ENCODE results near the gene FOXM1.
"Not testable (repeated sequence)": the region's sequence is repeated elsewhere in the genome, so short reads cannot be mapped to it uniquely, and the experiment has no call there.

Gene FOXM1

DNA sequence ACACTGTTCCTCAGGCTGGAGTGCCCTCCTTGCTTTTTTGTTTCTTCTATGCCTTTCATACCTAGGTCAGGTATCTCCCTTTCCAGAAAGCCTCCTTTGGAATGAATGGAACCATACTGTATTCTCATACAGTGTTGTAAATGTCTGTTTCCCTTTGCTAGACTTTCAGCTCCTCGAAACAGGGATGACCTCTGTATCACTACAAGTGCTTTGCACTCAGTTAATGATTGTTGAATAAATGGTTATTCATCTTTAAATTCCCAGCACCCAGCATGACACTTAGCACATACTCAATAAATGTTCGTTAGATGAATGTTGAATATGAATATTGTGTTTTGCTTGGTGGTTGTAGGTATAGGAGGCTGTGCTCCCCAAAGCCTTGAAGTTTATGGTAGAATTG is 7.8 kb upstream of the FOXM1 start:
- no peak for DNase-seq (ENCODE audit: low spot score)

DNA sequence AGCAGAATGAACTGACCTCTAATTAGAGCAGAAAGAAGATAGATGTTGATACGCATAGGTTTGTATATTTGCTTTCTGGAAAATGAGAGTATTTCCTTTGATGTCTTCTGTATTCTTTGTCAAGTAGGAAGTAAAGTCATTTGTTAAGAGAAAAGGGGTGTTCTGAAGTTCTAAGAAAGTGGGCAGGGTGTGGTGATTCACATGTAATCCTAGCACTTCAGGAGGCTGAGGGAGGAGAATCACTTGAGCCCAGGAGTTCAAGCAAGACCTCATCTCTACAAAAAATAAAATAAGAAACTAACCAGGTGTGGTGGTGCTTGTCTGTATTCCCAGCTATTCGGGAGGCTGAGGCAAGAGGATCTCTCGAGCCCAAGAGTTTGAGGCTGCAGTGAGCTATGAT is 2.9 kb upstream of the FOXM1 start:
- no peak for DNase-seq (ENCODE audit: low spot score)

DNA sequence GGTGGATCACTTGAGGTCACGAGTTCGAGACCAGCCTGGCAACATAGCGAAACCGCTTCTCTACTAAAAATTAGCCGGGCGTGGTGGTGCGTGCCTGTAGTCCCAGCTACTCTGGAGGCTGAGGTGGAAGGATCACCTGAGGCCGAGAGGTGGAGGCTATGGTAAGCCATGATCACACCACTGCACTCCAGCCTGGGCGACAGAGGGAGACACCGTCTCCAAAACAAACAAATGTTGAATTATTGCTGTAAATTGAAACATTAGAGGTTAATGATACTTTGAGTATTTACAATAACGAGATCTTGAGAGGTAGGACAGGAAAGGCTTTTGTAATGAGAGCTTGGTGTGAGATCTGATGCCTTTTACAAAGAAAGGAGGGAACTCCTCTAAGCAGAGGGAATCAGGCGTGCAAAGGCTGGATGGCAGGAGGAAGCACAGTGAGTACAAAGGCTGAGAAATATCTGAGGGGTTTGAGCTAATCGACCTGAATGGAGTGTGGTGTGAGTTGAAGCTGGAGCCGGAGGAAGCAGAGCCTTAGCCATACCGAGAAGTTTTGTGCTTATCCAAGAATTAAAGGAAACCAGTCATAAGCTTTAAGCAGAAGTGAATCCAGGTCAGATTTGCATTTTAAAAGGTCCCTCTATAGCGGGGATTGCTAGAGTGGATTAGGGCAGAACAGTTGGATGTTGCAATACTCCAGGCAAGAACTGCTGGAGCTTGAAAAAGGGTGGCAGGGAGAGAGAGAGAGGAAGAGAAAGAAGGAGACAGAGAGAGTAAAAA is 1.2 kb upstream of the FOXM1 start:
- peak; percentile 65 for DNase-seq (ENCODE audit: low spot score)

DNA sequence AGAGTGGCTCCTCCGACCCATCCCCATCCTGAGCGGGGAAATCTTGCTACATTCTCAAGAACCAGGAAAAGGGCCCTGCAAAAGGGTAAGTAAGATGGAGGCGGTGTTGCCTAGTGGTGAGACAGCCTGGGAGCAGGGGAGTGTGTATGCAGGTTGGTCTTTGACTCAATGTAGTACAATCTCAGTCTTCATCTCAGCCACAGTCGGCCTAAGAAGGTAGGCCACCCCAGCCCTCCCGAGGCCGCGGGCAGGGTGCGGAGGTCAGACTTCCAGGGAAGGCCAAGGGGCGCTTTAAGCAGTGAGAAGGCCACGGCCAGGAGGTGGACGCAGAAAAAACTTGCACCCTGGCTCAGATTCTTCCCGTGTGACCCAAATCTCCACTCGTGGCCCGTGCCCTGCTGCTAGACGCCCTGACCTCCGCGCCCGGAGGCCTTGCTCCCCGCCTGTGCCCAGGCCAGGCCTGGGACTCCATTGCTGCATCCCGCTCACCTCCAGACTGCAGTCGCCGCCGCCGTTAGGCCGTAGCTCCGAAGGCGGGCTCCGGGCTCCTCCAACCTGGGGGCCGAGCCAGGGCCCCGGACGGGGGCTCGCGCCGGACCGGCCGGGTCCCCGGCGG is 435 bp downstream of the FOXM1 start:
- peak; percentile 39 for DNase-seq (ENCODE audit: low spot score)

DNA sequence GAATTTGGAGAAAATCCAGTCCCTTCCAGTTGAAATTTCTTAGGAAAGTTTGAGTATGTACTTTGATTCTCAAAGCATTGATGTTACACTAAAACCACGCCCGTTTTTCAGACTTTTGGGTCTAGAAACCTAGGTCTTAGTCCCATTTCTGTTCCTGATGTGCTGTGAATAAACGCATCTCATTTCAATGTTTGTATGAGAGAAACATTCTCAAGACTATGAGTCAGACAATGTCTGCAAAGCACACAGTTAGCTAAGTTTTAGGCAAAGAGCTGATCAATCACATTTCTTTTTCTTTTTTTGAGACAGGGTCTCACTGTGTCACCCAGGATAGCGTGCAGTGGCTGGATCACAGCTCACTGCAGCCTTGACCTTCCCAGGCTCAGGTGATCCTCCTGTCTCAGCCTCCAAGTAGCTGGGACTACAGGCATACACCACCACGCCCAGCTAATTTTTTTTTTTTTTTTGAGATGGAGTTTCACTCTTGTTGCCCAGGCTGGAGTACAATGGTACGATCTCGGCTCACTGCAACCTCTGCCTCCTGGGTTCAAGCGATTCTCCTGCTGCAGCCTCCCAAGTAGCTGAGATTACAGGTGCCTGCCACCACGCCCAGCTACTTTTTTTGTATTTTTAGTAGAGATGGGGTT is 7.9 kb downstream of the FOXM1 start:
- not testable (repeated sequence) for DNase-seq (ENCODE audit: low spot score)

DNA sequence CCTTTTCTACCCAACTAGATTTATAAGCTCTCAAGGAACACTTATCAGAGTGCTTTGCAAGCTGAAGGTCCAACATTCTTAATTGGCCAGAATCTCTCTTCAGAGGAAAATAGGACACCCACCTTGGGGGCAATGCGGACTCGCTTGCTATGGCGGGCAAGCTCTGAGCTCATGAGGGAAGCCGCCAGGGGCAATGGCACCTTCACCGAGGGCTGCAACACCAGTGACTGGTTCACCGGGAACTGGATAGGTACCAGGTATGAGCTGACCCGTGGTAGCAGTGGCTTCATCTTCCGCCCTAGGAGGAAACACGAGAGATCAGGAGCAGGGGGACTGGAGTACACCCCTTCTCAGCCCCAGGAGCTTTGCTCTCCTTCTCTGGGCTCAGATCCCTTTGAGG is 12.8 kb downstream of the FOXM1 start:
- no peak for DNase-seq (ENCODE audit: low spot score)

DNA sequence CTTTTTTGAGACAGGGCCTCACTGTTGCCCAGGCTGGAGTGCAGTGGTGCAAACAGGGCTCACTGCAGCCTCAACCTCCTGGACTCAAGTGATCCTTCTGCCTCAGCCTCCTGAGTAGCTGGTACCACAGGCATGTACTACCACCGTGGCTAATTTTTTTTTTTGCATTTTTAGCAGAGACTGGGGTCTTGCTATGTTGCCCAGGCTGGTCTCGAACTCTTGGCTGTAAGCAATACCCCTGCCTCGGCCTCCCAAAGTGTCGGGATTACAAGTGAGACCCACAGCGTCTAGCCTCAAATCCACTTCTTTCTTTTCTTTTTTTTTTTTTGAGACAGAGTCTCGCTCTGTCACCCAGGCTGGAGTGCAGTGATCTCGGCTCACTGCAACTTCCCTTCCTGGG is 13.6 kb downstream of the FOXM1 start:
- DNase-seq (ENCODE audit: low spot score): not testable (repeated sequence)

DNA sequence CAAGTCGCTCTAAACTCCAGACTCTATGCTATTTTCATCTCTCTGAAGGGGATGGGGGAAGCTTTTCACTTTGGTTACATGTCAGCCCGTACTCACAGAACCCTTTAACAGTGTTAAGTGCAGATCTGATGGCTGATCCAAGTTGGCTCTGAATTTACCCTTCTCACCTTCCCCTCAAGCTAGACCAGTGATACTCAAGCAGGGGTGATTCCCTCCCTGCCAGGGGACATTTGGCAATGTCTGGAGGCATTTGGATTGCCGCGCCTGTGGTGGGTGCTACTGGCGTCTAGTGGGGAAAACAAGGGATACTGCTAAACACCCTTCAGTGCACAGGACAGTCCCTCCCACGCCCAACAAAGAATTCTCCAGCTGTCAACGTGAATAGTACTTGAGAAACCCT is 14.1 kb downstream of the FOXM1 start:
- no peak for DNase-seq (ENCODE audit: low spot score)

DNA sequence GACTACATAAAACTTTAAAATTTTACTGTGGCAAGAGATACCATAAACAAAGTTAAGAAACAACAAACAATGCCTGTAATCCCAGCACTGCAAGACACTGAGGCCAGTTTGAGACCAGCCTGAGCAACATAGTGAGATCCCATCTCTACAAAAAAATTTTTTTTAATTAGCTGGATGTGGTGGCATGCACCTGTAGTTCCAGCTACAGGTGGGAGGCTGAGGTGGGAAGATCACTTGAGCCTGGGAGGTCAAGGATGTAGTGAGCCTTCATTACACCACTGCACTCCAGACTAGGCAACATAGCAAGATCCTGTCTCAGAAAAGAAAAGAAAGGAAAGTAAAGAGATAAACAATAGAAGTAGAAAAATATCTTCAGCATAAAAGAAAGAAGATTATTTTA is 16.8 kb downstream of the FOXM1 start:
- DNase-seq (ENCODE audit: low spot score): no peak

DNA sequence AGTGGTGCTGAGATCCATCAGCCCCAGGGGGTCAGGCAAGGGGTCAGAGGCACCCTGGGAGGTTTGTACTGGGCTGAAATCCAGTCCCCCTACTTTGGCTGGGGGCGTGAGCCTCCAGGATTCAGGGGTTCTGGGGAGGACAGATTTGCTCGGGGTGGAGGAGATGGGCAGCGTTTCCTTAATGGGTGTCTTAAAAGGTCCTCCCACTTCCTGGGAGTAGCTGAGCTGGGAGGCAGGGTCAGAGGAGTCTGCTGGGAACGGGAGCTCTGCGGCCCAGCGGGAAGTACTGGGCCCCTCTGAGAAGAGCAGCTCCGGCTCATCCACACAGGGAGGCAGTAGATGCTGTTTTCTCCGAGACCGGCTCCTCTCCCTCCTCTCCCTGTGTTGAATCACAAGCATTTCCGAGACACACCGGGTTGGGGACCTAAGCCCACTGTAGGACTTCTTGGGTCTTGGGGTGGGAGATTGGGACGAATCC is 18.0 kb downstream of the FOXM1 start:
- no peak for DNase-seq (ENCODE audit: low spot score)

DNA sequence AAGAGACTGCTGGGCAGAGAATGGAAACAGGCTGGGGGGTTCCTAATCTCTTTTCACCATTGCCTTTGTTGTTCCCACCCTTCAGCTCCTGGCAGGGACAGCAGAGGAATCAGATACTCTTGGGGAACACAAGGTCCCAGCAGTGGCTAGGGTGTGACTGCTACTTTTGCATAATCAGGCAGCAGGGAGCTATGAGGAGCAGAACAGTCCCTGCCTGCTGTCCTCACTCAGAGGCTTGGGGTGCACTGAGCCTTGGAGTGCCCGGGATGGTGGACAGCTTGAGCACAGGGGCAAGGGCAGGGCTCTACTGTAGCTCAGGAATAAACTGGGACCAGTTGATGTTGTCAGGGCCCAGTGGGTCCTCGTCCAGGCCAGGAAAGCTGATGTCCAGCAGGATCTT is 18.6 kb downstream of the FOXM1 start:
- no peak for DNase-seq (ENCODE audit: low spot score)

DNA sequence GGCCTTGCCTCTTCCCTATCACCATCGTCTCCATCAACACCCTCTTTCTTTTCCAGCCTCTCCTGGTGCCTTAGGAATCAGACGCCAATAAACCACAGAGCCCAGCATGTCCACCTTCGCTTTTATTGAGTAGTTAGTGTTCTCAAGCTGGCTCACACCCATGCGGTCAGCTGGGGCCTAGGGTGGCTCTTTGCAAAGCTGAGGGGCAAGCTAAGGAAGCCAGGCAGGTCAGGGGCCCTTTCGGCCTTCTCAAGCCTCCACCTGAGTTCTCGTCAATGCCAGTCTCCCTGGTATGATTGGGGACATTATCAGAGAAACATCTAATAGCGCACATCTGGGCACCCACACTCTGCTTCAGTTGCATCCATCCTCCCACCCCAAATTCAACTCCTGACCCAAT is 19.4 kb downstream of the FOXM1 start:
- DNase-seq (ENCODE audit: low spot score): no peak

DNA sequence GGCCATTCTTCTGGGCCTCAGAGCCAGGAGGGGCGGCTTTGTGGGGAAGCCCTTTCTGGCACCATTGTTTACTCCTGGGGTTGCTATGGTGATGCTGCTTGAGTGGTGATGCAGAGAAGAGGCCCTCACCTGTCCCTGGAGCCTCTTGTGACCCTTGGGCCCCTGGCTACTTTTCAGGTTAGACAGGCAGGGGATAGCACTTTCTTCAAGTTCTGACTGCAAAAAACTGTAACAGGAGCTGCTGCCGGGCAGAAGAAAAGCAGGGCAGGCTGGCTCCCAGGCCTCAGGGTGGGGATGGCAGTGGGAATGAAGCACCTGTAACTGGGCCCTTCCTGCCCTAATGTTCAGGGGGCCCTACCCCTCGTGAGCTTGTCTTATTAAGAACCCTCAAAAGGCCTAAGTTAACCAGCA is 19.9 kb downstream of the FOXM1 start, which contains the start of gene TEX52:
Gene TEX52 (minus strand): TSS at position 19 of the 411 bp plus-strand sequence. CDS start 13 bp downstream, at position 6.
- DNase-seq (ENCODE audit: low spot score): no peak

DNA sequence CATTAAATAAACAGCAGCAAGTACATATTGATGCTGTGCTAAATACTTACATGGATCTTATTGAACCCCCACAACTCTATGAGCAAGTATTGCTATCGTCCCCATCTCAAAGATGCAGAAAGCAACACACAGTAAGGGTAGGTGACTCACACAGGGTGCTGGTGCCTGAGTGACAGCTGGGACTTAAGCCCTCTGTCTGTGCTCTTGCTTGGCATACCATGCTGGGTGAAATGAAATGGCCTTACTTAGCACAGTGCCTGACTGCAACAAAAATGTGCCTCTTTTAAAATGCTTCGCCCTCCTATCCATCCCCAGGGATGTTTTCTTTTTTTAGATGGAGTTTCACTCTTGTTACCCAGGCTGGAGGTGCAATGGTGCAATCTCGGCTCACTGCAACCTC is 20.9 kb downstream of the FOXM1 start:
- no peak for DNase-seq (ENCODE audit: low spot score)

DNA sequence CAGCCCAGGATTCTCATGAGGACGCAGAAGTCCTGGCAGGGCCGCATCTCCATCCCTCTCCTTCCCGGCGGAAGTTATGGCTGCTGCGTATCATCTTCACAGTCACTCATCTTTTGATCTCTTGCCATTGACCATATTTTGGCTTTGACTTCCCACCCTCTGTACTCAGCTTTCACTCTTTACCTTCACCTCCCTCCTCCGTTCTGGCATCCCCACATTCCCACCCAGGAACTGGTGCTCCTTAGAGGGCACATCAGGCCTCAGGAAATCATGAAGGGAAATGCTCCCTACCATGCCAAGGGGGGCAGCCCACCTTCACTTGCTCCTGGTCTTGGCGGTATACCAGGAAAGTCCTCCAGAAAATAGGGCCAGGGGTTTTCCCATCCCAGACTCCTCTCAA is 21.4 kb downstream of the FOXM1 start:
- DNase-seq (ENCODE audit: low spot score): no peak

DNA sequence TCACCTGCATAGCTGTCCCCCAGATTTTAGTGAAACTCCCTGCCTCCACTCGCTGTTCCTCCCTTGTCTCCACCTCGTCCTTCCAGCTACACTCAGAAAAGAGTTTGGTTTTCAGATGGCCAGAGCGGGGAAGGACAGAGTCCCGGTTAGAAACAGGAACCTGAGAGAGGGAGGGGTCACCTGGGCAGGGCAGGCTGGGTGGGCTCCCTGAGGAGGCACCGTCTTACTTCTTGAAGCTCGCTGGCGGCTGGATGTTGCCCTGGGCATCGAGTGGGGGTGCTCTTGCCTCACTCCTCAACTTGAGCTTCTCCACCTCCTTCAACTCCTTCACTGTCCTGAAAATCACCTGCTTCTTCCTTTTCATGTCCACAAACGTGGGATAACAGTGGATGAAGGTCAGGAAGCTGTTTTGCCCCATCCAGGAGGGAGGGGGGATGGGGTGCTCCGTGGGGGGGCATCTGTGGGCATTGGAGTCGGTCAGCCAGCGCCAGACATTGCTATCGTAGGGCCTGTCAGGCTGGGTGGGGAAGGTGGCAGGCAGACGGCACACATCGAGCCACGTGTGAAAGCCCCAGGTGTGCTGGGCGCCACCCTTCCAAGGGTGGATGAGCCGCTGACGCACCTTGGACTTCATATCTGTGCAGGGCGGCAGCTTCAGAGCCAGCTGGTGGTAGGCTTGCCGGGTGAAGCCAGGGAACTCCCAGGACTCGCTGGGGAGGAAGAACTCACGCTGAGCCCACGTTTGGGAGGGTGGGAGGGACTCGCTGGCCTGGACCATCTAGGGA is 22.1 kb downstream of the FOXM1 start:
- DNase-seq (ENCODE audit: low spot score): no peak

DNA sequence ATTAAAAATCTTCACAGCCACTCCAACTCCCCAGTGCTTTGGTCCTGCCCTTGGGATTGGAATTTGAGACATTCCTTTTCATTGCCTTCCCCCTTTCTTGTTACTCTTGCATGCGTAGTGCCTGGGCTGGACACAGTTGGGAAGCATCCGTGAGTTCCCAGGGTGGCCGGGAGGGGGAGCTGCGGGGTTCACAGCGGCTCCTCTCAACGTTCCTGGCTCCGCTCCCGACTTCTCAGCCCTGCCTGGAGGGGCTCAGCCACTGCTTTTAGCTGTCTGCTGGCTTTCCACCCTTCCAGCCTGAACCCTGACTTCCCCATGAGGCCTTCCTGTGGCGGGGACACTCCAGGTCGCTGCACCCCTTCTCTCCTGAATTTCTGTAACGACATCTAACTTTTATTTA is 23.3 kb downstream of the FOXM1 start:
- DNase-seq (ENCODE audit: low spot score): peak; percentile 69

DNA sequence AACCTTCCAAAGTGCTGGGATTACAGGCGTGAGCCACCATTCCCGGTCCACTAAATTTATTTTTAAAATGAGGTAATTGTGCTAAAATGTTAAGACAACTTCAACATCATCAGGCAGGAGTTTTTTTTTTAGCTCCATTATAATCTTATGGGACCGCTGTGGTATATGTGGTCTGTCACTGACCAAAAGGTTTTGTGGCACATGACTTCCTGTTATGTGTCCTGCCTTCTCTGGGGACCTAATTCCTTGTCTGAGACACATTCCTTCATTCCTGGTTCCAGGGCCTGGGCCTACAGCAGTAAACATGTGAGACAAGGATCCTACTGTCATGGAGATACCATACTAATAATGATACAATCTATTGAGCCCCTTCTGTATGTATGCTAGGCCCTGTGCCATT is 25.0 kb downstream of the FOXM1 start:
- no peak for DNase-seq (ENCODE audit: low spot score)

DNA sequence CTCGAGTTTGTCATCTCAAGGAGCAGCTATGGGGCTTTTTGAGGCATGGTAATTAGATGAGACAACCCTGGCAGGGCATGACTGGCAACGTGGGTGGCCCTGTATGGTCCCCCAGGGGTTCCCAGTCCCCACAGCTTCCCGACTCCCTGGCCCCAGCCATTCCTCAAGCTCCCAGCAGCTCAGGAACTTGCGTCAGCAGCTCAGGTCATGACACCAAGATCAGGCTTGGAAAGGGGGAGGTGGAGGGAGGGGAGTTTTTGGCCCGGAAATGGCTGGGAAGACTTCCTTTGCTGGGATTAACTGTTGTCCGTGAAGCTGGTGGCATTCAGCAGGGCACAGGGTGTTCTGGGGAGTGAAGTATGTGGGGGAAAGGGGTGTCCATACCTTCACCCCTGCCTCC is 31.7 kb downstream of the FOXM1 start:
- DNase-seq (ENCODE audit: low spot score): no peak

DNA sequence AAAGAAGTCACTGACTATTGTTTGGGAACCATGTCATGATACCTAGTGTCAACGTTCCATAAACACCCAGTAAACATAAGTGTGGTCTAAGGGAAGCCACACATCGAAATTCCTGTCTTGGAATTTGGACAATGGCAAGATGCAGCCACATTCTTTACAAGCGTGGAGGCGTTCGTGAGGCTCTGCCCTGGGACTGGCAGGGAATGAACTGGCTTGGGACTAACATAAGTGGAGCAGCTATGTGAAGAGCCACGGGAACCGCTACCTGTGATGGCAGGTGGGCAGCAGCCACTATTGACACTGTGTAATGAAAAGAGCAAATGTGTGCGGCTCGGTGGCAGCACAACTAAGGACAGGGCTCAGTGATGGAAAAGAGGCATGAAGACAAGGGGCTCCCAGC is 32.2 kb downstream of the FOXM1 start:
- DNase-seq (ENCODE audit: low spot score): no peak

DNA sequence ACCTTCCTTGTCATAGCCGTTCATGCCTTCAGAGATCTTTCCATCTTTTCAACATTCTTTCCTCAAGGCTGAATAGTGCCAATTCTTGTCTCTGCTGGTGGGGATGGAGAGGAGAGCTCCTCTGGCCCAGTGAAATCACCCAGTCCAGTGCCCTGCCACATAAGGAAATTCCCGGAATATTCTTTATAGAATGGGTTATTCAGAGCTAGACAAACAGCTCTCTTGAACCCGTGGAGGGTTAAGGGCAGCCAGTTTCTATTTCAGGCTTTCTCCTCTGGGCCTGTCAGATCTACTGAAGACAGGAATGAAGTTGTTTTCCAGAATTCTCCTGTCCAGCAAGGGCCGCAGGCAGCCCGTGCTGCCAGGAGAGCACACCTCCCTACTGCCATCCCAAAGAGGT is 34.0 kb downstream of the FOXM1 start:
- DNase-seq (ENCODE audit: low spot score): no peak

DNA sequence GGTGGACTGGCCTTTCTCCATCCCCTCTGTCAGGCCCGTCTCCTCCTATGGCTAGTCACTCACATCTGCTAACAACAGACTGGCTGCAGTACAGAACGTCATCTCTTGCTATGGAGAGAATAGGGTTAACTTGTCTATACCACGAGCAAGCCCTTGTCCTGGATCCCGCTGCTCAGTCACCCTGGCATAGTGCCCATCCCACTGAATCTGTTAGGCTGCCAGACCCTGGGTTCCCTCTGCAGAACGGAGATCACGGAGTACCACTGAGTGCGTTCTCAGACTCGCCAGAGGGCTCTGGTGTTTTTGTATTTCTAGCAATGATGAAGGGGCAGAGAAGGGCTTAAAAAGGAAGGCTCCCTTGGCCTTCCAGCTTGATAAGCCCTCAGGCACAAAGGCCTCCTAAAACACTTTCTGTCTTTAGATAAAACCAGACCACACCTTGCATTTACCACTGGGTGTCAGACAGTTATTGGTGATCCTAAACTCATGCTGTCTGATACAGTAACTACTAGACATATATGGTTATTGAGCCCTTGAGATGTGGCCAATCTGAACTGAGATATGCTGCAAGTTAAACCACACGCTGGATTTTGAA is 35.8 kb downstream of the FOXM1 start:
- DNase-seq (ENCODE audit: low spot score): no peak

All from germinal center (tissue), 1 donor.